KMS-11 (cell line): Measurements from ENCODE around the gene TMEM132C.
"Not testable (repeated sequence)": the region's sequence is repeated elsewhere in the genome, so short reads cannot be mapped to it uniquely, and the experiment has no call there.

Experiments used
- H2AFZ ChIP-seq: fragments of 200-600 bp; sonication (generic); 2 replicates; pipeline ENCODE4 v1.6.1; 2016; ENCODE audit warnings: antibody characterized with exemption, mixed run types, low read depth
- H3K27ac ChIP-seq: fragments of 200-600 bp; sonication (generic); 2 replicates; pipeline ENCODE4 v1.6.1; 2016; ENCODE audit warnings: mild to moderate bottlenecking, mixed run types
- H3K27me3 ChIP-seq: fragments of 200-600 bp; sonication (generic); 2 replicates; pipeline ENCODE4 v1.6.1; 2017; ENCODE audit warnings: mild to moderate bottlenecking, low read depth, mixed run types, moderate library complexity; ENCODE audit not compliant: insufficient read depth
- H3K36me3 ChIP-seq: fragments of 200-600 bp; sonication (generic); 2 replicates; pipeline ENCODE4 v1.6.1; 2017; ENCODE audit warnings: mild to moderate bottlenecking, mixed run types; ENCODE audit not compliant: insufficient read depth
- H3K4me1 ChIP-seq: fragments of 200-600 bp; sonication (generic); 2 replicates; pipeline ENCODE4 v1.6.1; 2016; ENCODE audit warnings: mild to moderate bottlenecking, low read depth, mixed run types; ENCODE audit not compliant: poor library complexity, severe bottlenecking
- H3K4me2 ChIP-seq: fragments of 200-600 bp; sonication (generic); 2 replicates; pipeline ENCODE4 v1.7.0; 2016; ENCODE audit warnings: mild to moderate bottlenecking, mixed run types
- H3K4me3 ChIP-seq: fragments of 200-600 bp; sonication (generic); IDR thresholded peaks from 2 replicates; pipeline ENCODE4 v1.6.1; 2017; ENCODE audit warnings: low read depth, low read length, mixed read lengths; ENCODE audit not compliant: insufficient read depth
- H3K79me2 ChIP-seq: fragments of 200-600 bp; sonication (generic); 2 replicates; pipeline ENCODE4 v1.6.1; 2016; ENCODE audit warnings: low read depth, mixed run types; ENCODE audit not compliant: insufficient read depth
- H3K9ac ChIP-seq: fragments of 200-600 bp; sonication (generic); 2 replicates; pipeline ENCODE4 v1.6.1; 2016; ENCODE audit warnings: mild to moderate bottlenecking, mixed run types
- H4K20me1 ChIP-seq: fragments of 200-600 bp; sonication (generic); 2 replicates; pipeline ENCODE4 v1.6.1; 2016; ENCODE audit warnings: mild to moderate bottlenecking, mixed run types; ENCODE audit not compliant: insufficient read depth
- CTCF ChIP-seq: fragments of 200-600 bp; sonication (generic); conservative IDR thresholded peaks from 2 replicates; pipeline ENCODE4 v1.6.1; 2017; ENCODE audit warnings: low read depth, mild to moderate bottlenecking, antibody characterized with exemption, low read length, moderate library complexity, mixed read lengths

Gene TMEM132C

GRCh38 chr12:128483526-128484255 is 216.7 kb downstream of the TMEM132C start:
- H2AFZ ChIP-seq: no peak overlapping the region
- no peaks in the 10 kb centered on the region for H3K27me3 ChIP-seq
- no peak for TF ChIP-seq CTCF

GRCh38 chr12:128497376-128497775 is 230.4 kb downstream of the TMEM132C start:
- not testable (repeated sequence) for H4K20me1 ChIP-seq, H2AFZ ChIP-seq, H3K4me1 ChIP-seq, H3K27ac ChIP-seq, H3K9ac ChIP-seq, H3K79me2 ChIP-seq, H3K4me3 ChIP-seq, H3K4me2 ChIP-seq, H3K27me3 ChIP-seq, H3K36me3 ChIP-seq

More at GRCh38 chr12:128483526-128484255, 216.7 kb downstream of the TMEM132C start:
- no peak overlapping the region for H3K27ac ChIP-seq
- no peaks in the 10 kb centered on the region for H3K4me1 ChIP-seq
- no peaks in the 10 kb centered on the region for H4K20me1 ChIP-seq
- H3K4me2 ChIP-seq: no peak overlapping the region
- no peak overlapping the region for H3K4me3 ChIP-seq
- H3K36me3 ChIP-seq: no peaks in the 10 kb centered on the region
- no peaks in the 10 kb centered on the region for H3K79me2 ChIP-seq
- H3K9ac ChIP-seq: no peak overlapping the region

- H3K79me2 ChIP-seq: no peaks in the 10 kb centered on the region
- H3K4me2 ChIP-seq: peak overlapping the region; percentile 38; the same call in 1 of the 2 replicates
- H3K36me3 ChIP-seq: no peaks in the 10 kb centered on the region
- no peak for TF ChIP-seq CTCF
- no peak overlapping the region for H3K4me3 ChIP-seq
- peak overlapping the region; percentile 87 for H3K27ac ChIP-seq
- peaks cover 28% of the 10 kb centered on the region for H3K4me1 ChIP-seq
- H4K20me1 ChIP-seq: no peaks in the 10 kb centered on the region
- no peaks in the 10 kb centered on the region for H3K27me3 ChIP-seq
- peak overlapping the region; percentile 53; the same call in 1 of the 2 replicates for H3K9ac ChIP-seq
- peak overlapping the region; percentile 34; the same call in 1 of the 2 replicates for H2AFZ ChIP-seq
These were observed 240.5 kb downstream of the TMEM132C start for GRCh38 chr12:128507470-128507869.

DNA sequence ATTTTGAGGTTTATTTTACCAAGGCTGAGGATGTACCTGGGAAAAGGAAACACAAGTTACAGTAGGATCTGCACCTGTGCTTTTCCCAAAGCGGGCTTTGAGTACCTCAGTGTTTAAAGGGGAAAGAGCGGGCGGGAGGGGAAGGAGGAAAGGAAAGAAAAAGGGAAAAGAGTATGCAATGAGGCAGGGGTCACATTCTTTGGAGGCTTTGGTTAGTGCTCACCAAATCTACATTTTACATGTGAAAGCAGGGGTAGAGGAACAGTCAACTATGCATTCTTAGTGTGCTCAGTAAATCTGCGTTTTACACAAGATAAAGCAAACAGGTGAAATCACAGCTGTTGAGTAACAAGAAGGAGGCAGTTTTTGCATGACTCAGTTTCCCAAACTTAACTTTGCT is 242.2 kb downstream of the TMEM132C start:
- H3K4me3 ChIP-seq: no peak overlapping the region
- no peaks in the 10 kb centered on the region for H3K27me3 ChIP-seq
- H4K20me1 ChIP-seq: no peaks in the 10 kb centered on the region
- no peaks in the 10 kb centered on the region for H3K36me3 ChIP-seq
- no peaks in the 10 kb centered on the region for H3K79me2 ChIP-seq
- no peak for TF ChIP-seq CTCF
- no peak overlapping the region for H3K4me2 ChIP-seq
- H3K4me1 ChIP-seq: peaks cover 28% of the 10 kb centered on the region
- no peak overlapping the region for H2AFZ ChIP-seq
- H3K9ac ChIP-seq: no peak overlapping the region
- no peak overlapping the region for H3K27ac ChIP-seq

- Histone ChIP-seq H3K79me2 (no peaks in the 10 kb centered on the region), H3K27ac (no peak overlapping the region), H4K20me1 (no peaks in the 10 kb centered on the region), H3K9ac (no peak overlapping the region), H3K27me3 (no peaks in the 10 kb centered on the region), H3K4me3 (no peak overlapping the region), H3K4me1 (peaks cover 28% of the 10 kb centered on the region), H3K4me2 (no peak overlapping the region), H2AFZ (no peak overlapping the region), H3K36me3 (no peaks in the 10 kb centered on the region)
- no peak for TF ChIP-seq CTCF
These were observed 243.5 kb downstream of the TMEM132C start for GRCh38 chr12:128510511-128510910.
